NCI-H748 (cell line): ENCODE results near the gene DEDD2.

ENCODE experiments used
- DNase-seq: peaks from one replicate; lab custom pipeline; 2025; ENCODE audit not compliant: unreplicated experiment; lab: John Stamatoyannopoulos, UW

Gene DEDD2

GRCh38 chr19:42229855-42230351, 12.4 kb upstream of the DEDD2 start:
- DNase-seq, result no peak

GRCh38 chr19:42229301-42229854, 11.9 kb upstream of the DEDD2 start:
- DNase-seq, result no peak

- no peak for DNase-seq
Observed at GRCh38 chr19:42228641-42229040, 11.2 kb upstream of the DEDD2 start.

DNA sequence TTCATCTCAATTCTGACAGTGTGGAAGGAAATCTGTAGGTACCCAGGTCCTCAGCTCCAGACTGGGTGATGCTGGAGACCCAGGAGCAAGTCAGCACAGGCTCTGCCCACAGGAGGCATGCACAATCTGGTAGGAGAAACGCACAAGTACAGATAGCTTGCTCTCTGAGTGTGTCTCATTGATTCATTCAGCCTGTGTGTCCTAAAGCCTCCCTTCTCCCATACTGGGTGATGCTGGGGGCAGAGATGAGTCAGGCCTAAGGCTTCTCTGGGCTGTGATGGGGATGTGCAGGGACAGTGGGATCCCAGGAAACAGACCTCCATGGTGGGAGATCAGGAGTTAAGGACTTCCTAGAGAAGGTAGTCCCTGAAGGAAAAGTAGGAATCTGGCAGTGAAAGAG, 9.4 kb upstream of the DEDD2 start:
- no peak for DNase-seq

DNA sequence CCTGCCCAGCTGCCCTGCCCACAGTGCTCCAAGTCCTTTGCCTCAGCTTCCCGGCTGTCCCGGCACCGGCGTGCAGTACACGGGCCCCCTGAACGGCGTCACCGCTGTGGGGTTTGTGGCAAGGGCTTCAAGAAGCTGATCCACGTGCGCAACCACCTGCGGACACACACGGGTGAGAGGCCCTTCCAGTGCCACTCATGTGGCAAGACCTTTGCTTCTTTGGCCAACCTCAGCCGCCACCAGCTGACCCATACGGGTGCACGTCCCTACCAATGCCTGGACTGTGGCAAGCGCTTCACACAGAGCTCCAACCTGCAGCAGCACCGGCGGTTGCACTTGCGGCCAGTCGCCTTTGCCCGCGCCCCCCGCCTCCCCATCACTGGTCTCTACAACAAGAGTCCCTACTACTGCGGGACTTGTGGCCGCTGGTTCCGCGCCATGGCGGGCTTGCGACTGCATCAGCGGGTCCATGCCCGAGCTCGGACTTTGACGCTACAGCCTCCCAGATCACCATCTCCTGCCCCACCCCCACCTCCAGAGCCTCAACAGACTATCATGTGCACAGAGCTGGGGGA, 8.3 kb upstream of the DEDD2 start:
- no peak for DNase-seq

DNA sequence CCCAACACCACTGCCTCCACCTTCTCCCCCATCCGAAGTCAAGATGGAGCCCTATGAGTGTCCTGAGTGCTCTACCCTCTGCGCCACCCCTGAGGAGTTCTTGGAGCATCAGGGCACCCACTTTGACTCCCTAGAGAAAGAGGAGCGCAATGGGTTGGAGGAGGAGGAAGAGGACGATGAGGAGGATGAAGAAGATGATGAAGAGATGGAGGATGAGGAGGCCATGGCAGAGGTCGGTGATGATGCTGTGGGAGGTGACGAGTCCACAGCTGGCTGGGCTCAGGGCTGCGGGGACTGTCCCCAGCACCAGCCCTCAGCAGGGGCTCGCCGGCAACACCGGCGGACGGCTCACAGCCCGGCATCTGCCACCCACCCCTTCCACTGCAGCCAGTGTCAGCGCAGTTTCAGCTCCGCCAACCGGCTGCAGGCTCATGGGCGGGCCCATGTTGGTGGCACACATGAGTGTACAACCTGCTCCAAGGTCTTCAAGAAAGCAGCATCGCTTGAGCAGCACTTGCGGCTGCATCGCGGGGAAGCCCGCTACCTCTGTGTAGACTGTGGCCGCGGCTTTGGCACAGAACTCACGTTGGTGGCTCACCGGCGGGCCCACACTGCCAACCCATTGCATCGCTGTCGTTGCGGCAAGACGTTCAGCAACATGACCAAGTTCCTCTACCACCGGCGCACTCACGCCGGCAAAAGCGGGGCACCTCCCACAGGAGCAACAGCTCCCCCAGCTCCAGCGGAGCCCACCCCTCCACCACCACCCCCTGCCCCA, 7.7 kb upstream of the DEDD2 start:
- DNase-seq, result no peak

DNA sequence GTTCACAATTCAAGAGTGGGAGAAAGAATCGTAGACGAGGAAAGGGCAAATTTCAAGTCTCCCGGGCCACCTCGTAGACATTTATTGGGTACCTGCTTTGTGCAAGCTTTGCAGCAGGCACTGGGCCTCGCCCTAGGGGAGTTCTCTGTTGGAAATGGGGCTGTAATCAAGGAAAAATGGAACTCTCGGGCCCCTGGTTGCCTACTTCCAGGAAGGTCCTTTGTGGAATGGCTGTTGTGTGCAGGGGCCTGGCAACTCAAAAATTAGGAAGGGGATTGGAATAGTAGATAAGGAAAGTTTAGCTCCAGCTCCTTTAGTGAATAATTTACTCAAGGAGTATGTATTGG, 3.2 kb upstream of the DEDD2 start:
- no peak for DNase-seq

DNA sequence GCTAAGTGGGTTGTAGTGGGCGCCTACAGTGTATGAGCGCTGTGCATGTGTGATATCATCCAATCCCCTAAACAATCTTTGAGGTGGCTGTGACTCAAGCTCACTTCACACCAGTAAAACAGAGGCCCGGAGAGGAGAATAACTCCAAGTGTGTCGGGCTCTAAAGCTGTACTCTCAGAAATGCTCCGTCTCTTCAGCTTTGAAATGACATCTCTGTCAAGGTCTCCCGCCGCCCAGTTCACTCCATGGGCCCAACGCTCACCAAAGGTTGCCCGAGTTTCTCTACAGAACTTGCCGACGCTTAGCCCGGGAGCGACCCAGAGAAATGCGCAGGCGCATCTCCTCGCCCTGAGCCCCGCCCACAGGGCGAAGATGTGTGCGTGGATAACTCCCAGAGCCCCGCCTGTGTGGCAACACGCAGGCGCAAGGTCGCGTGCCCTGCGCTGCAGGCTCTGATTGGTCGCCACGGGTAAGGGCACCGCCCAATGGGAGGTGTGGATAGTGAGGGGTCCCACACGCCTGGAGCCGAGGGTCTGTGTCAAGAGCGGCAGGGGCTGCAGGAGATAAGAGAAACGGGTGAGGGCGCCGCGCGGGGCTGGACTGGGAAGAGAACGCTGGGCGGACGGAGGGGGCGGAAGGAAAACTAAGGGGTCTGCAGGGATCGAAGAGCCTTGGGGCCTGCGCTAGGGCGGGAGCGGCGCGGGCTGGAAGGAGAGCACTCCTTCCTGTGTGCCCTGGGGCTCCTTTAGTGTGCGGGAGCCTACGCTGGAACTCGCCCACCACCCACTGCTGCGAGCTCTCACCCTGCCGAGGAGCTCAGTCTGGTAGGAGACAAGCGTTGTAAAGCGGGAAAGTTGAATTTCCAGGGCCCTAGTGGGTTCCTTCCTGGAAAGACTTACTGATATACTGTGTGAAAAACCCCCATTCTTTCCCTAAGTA, 2.6 kb upstream of the DEDD2 start, which contains the start of gene ZNF526:
TSS of gene ZNF526 (plus strand) at position 501 of the 939 bp plus-strand sequence. CDS start 4,092 bp downstream, outside the sequence.
- DNase-seq, result peak; percentile 100

DNA sequence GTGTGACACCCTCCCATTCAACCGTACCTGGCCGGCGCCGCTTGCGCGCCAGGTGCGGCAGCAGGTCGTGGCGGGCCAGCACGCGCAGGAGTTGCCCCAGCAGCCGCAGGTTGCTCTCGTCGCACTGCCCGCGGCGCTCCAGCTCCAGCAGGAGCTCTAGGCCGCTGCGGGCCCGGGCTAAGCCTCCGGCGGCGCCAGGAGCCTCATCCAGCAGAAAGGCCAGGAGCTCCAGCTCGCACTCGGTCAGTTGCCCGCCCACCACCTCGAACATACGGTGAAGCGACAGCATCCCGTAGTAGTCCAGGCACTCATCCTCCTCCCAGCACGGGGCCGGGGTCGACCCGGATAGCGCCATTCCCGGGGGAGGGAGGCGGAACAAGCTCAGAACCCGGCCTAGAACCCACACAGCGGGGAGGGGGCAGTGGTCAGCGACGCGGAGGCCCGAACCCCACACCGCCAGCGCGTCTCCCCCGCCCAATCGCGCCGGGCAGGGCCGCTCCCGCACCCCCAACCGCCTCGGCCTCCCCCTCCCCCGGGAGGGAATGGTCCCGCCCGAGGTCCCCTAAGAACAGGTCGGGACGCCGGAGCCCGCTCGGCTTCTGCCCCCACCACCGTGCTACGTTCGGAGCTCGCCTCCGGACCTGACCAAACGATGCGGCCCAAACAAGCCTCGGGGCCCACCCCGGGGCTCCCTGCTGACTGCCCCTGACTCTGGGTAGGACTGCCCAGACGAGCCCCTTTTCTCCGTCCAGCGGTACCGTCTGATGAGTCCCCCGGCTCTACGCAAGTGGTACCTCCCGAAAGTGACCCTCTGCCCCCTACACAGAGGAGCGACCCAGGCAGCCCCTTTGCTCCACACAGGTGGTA, 591 bp downstream of the DEDD2 start:
- DNase-seq, result peak; percentile 79

DNA sequence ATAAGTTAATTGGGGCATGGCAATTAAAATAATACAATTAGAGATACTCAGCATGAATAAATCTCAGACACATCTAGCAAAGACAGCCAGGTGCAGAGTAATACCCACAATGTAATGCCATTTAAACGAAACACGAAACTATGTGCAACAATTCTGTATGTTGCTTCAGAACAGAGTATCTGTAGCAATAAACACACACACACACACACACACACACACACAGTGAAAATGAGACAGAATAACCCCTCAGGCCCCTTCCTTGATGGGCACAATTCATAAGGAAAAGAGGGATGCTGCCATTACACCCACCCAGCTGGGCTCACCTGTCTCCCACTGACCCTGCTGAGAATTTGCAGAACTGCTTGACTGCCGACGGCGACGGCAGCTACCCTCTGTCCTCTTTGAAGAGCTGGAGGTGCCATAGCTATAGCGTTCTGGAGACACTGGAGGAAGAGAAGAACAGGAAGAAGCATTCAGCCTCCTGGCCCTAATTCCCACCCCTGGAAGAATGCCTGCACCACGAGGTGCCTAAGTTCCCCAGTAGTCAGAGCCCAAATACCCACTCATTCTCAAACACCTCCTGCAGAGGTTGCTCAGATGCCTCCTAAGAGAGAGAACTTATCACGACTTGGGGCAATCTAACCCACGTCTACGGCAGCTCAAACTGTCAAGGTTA, 2.5 kb downstream of the DEDD2 start:
- DNase-seq, result no peak

DNA sequence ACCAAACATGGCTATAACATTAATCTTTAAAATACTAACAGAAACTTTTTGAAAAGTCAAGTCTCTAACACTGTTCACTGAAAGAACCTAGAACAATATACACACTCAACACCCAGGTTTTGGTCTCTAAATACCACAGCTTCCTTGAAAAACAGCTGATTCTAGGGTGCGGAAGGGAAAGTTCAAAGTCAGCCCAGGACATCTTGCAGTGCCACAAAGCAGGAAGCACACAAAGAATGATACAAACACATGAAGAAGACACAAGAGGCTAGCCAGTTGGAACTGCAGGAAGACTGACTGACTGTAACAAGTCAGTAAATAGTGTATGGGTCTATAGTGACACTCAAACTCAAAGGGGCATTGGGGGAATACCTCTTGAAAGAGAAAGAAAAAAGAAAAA, 4.6 kb downstream of the DEDD2 start:
- DNase-seq, result no peak

- no peak for DNase-seq
Observed at GRCh38 chr19:42208612-42209011, 8.9 kb downstream of the DEDD2 start.

DNA sequence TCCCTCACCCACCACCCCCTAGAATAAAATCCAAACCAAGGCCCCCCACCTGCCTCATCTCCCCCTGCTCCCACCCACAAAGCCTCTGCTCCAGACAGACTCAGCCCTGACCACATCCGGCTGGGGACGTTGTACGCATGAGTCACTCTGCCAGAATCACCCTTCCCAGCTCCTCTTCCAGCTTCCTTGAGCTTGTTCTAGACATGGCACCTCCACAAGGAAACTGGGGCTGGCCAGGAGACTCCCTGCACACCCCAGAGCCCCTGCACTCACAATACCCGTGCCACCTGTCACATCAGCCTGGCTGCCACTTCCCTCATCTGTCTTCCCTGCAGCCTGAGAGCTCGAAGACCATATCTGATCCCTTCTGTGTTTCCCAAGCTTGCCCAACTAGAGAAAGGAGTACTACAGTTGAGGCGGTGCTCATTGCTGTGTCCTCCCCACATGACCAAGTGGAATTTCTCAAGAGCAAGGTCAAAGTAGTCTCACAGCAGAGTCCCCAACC, 9.7 kb downstream of the DEDD2 start:
- DNase-seq, result no peak

- no peak for DNase-seq
Observed at GRCh38 chr19:42206871-42207755, 10.4 kb downstream of the DEDD2 start.

GRCh38 chr19:42204664-42205063, 12.8 kb downstream of the DEDD2 start:
- no peak for DNase-seq

DNA sequence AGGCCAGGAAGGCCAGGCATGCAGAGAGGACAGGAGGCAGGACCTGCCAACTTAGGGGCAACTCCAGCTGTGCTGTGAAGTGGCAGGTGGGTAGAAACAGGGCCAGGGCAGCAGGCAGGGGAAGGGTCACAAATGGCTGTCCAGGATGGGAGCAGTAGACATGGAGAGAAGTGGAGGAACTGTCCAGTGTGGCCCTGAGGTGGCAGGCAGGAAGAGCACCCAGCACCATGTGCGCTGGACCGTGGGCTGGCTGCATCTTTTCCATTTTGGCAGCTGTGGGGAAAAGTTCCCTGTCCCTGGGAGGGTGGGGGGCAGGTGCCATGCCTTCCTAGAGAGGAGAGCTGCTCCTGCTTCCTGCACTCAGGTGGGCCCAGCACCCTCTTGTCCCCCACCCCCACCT, 13.8 kb downstream of the DEDD2 start:
- DNase-seq, result no peak

- DNase-seq, result no peak
Observed at GRCh38 chr19:42202290-42202880, 15.1 kb downstream of the DEDD2 start.
